Heart right ventricle (tissue), 16 donors: ENCODE data around the gene EIF4ENIF1. TPM values are rescaled to one million over a fixed set of nuclear protein-coding genes. Genes with fewer than 3 reads are reported as not detected.
A peak's percentile ranks its signal among the peaks of the same experiment; 100 is the strongest.

Experiments
- ATAC-seq, 8 donors: fragments of 200-7000 bp; cut with Tn5 transposase; one replicate each; pipeline ENCODE4 v1.9.1; 2020; ENCODE audit warnings: mild to moderate bottlenecking in 8 of 8, moderate library complexity in 8 of 8, moderate number of reproducible peaks in 1 of 8
- DNase-seq, 2 donors: peaks; one replicate each; pipeline ENCODE4 v3.0.0-alpha.2; 2020
- H3K27ac ChIP-seq, 10 donors: fragments of 200-600 bp; sonication (generic) in 2 of 10; one replicate each; pipeline versions ENCODE4 v1.5.0 to v1.8.0; 2020 to 2022; ENCODE audit warnings: mild to moderate bottlenecking in 3 of 10
- H3K27me3 ChIP-seq, 7 donors: fragments of 200-600 bp; one replicate each; pipeline ENCODE4 v1.8.0; 2021 to 2022; ENCODE audit warnings: mild to moderate bottlenecking in 2 of 7
- H3K36me3 ChIP-seq, 9 donors: fragments of 200-600 bp; sonication (generic) in 1 of 9; one replicate each; pipeline versions ENCODE4 v1.5.0 to v1.8.0; 2020 to 2022; ENCODE audit warnings: mild to moderate bottlenecking in 2 of 9
- H3K4me1 ChIP-seq, 9 donors: fragments of 200-600 bp; sonication (generic) in 1 of 9; one replicate each; pipeline versions ENCODE4 v1.5.0 to v1.8.0; 2020 to 2022; ENCODE audit warnings: mild to moderate bottlenecking in 4 of 9
- H3K4me3 ChIP-seq, 10 donors: fragments of 200-600 bp; sonication (generic) in 2 of 10; one replicate each; pipeline versions ENCODE4 v1.5.0 to v1.8.0; 2020 to 2022; ENCODE audit warnings: mild to moderate bottlenecking in 7 of 10, moderate library complexity in 2 of 10
- H3K9me3 ChIP-seq, 11 donors: fragments of 200-600 bp in 10 of 11; sonication (generic) in 2 of 11; one replicate each; pipeline versions ENCODE4 v1.5.0 to v1.8.0; 2013 to 2022; ENCODE audit warnings: mild to moderate bottlenecking in 2 of 11, control low read depth in 1 of 11, moderate library complexity in 1 of 11
- WGBS, 2 donors: extraction: QIAGEN DNeasy Blood & Tissue Kit; methylation state at CpG; one replicate each; pipeline ENCODE4 v1.1.7; 2013; ENCODE audit warnings: inconsistent platforms in 1 of 2; 5-methylcytosine and 5-hydroxymethylcytosine counted together
- intact Hi-C, 10 donors: fragments of 100-400 bp; cut with DNase I; formaldehyde crosslinking; loops; one replicate each; pipeline versions ENCODE4 v1.11.1 to v1.14.2; 2022
- polyA plus RNA-seq, 2 donors: library from polyadenylated mRNA; stranded (reverse); fragments of 200-250 nt; gene quantifications; one replicate each; pipeline ENCODE4 v1.2.3, GENCODE V29; 2013
- total RNA-seq, 10 donors: library from RNA; stranded (reverse); fragmentation: NEBNext Ultra II Directional in 3 of 10; extraction: Animal tissue kit (Norgen Biotek cat#: 25700) in 3 of 10; gene quantifications; one replicate each; pipeline versions ENCODE4 v1.2.1 to v1.2.4, GENCODE V29; 2021 to 2023
- TF ChIP-seq, protein P1 (sequence below), 9 donors: fragments of 200-600 bp; sonication (generic) in 2 of 9; IDR thresholded peaks; one replicate each; pipeline versions ENCODE4 v1.5.0 to v1.8.0; 2021 to 2022; ENCODE audit warnings: antibody characterized with exemption in 9 of 9, mild to moderate bottlenecking in 5 of 9, moderate library complexity in 1 of 9
- donor health status: Arrhythmogenic right ventricular cardiomyopathy.
- donor health status: ischemic (EF 13 %, LVEDD 7.1; RV severe dilation, severe dysfunction).
- donor health status: healthy with polysubstance abuse.
- donor health status: DM: no; HTN: yes; CAD: no.
- donor health status: DM: no; HTN: no; CAD: no.
- donor health status: ischemic (EF 25% LVEDD 6.9; RV normal size, moderate dysfunction).
- donor health status: ischemic (EF 25% LVEDD 5.7; RV mildly dilated, moderate dysfunction).
- donor health status: healthy.
- donor health status: DM: yes; HTN: yes; CAD: no.
- donor health status: Ischemic cardiomyopathy.
- donor health status: ischemic (EF 35%, LVEDD 5.7; RV mildly dilated, moderate dysfunction).
- donor health status: nonischemic (EF 11% LVEDD 7.7; RV severe dilation, severe dysfunction).
- donor health status: DM: yes; HTN: yes; CAD: no.
- donor health status: PGD.
- donor health status: ischemic (EF 29% LVEDD 5.4; RV normal size, mild dysfunction).
- donor health status: nonischemic (EF 23%, LVEDD 6.1; RV moderate dilation, normal function).

EIF4ENIF1 gene
- total and polyA plus RNA-seq, 12 donors: 9.0 to 31.9 (median 22.5) TPM

DNA sequence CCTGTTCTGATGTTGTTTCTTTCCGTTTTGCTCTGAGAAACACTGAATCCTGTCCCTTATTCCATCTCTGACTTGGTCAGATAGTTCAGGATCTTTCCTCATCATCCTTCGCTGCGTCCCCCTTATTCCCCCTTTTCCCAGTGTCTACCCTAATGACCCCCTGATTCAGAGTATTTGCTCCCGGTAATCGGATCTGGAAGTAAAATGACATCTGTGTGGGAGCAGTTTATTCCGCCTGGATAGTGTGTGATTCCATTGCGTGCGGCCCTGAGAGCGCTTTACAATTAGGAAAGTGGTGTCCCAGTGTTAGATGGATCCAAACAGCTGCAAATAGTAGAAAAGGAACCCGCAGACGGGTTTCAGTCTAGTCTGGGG is 89.6 kb downstream of the EIF4ENIF1 start:
- Histone ChIP-seq H3K4me3 (peak overlapping the region; percentile 70 to 100 (median 84)), H3K36me3 (peaks cover 0 to 45% (median 29%) of the 10 kb centered on the region in 9 donors), H3K4me1 (peaks cover 0 to 26% (median 18%) of the 10 kb centered on the region in 9 donors), H3K9me3 (no peaks in the 10 kb centered on the region), H3K27ac (peak overlapping the region; percentile 71 to 94 (median 88)), H3K27me3 (no peaks in the 10 kb centered on the region)
- intact Hi-C loops: loop anchor here in 1 of 10 donors (10.0 kb wide), 1 partner anchor 65 kb away; no protein-coding TSS in a partner anchor
- 2 to 3% methylated on average over 11 of the region's 11 CpGs for WGBS, 2 donors
- TF ChIP-seq, protein P1, sequence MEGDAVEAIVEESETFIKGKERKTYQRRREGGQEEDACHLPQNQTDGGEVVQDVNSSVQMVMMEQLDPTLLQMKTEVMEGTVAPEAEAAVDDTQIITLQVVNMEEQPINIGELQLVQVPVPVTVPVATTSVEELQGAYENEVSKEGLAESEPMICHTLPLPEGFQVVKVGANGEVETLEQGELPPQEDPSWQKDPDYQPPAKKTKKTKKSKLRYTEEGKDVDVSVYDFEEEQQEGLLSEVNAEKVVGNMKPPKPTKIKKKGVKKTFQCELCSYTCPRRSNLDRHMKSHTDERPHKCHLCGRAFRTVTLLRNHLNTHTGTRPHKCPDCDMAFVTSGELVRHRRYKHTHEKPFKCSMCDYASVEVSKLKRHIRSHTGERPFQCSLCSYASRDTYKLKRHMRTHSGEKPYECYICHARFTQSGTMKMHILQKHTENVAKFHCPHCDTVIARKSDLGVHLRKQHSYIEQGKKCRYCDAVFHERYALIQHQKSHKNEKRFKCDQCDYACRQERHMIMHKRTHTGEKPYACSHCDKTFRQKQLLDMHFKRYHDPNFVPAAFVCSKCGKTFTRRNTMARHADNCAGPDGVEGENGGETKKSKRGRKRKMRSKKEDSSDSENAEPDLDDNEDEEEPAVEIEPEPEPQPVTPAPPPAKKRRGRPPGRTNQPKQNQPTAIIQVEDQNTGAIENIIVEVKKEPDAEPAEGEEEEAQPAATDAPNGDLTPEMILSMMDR (IDR thresholded peaks at IDR 0.05): no peak
- peak in 4 of 8 donors; percentile 5 to 19 (median 16) for ATAC-seq
- no peak for DNase-seq

DNA sequence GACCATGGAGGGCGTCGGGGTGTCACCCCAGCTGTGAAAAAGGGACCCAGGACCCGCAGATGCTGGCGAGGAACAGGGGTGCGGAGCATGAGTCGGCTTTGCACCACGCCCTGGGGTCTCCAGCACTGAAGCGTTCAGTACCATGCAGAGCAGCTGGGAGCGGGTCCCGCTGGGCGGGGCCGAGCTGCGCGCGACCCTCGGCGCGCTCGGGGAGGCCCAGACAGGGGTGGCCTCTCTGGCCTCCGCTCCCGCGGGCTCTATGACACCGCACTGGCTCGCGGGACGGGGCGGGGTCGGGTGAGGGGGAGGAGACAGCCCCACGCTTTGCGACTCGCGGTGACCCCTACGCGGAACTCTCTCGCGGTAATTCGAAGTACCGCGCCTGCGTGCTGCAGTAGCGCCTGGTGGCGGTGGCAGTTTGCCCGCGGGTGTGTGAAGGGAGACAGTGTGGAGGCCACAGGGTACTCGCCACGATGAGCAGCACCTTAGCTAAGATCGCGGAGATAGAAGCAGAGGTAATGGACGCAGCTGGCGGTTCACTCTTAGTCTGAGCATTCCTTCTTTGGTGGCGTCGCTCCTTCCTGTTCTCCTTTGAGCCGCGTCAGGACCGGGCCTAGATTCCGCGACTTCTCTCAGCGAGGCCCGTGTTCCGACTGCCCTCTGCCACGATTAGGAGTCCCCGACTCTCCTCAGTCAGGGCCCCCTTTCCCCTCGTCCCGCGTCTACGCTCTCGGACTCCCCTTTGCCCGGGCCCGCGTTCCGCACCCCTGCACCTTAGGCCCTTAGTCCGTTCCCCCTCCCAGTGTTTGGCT is 90.2 kb downstream of the EIF4ENIF1 start, which contains the start of gene DRG1:
DRG1 (plus strand) TSS at position 394 of the 812 bp plus-strand sequence; CDS start at position 474, 80 bp downstream.
- WGBS, 2 donors: 0% methylated on average over 72 of the region's 72 CpGs
- DNase-seq: peak; percentile 98 to 99
- Histone ChIP-seq H3K4me1 (peaks cover 0 to 26% (median 18%) of the 10 kb centered on the region in 9 donors), H3K27me3 (no peaks in the 10 kb centered on the region), H3K27ac (peak within 1 kb of the TSS; percentile 71 to 94 (median 88)), H3K36me3 (peaks cover 0 to 39% (median 26%) of the 10 kb centered on the region in 9 donors), H3K4me3 (peak within 1 kb of the TSS; percentile 70 to 100 (median 84)), H3K9me3 (no peaks in the 10 kb centered on the region)
- peak; percentile 99 to 100 (median 100) for ATAC-seq
- intact Hi-C loops: loop anchor here in 8 of 10 donors (1.0 to 10.0 kb wide), 5 partner anchors 52 to 65 kb away; partner anchors contain the start of gene PATZ1 (in 7 of the 8)
- TF ChIP-seq, protein P1 (IDR thresholded peaks at IDR 0.05): peak in 2 of 9 donors; percentile 12 to 15

DNA sequence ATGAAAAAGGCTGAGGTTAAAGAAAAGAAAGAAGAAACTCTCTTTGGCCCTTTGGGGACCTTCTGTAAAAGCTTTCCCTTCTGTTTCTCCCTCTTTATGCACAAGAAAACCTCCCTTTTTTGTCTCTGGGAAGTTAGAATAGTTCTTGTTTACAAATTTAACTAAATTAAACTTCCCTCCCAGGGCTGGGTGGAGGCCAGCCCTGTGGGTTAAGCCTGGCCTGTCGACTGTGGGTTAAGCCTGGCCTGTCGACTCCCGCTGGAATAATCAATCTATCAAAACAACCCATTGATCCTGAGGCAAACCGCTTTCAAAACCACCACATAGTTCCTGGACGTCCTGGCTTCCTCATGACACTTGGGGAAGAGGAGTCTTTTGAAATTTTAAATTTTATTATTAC is 91.4 kb downstream of the EIF4ENIF1 start:
- H3K4me3 ChIP-seq: no peak overlapping the region
- DNase-seq (no peak), ATAC-seq (no peak)
- no peaks in the 10 kb centered on the region for H3K9me3 ChIP-seq
- peak overlapping the region in 2 of 10 donors; percentile 88 to 94 for H3K27ac ChIP-seq
- 76 to 83% methylated on average over 5 of the region's 5 CpGs for WGBS, 2 donors
- H3K27me3 ChIP-seq: no peaks in the 10 kb centered on the region
- peaks cover 0 to 26% (median 18%) of the 10 kb centered on the region in 9 donors for H3K4me1 ChIP-seq
- TF ChIP-seq, protein P1 (IDR thresholded peaks at IDR 0.05): no peak
- H3K36me3 ChIP-seq: peaks cover 0 to 27% (median 16%) of the 10 kb centered on the region in 9 donors
- intact Hi-C loops: loop anchor here in 6 of 10 donors (2.0 to 5.0 kb wide), 2 partner anchors 51 kb away; partner anchors contain the start of gene PATZ1 (in 6 of the 6)

DNA sequence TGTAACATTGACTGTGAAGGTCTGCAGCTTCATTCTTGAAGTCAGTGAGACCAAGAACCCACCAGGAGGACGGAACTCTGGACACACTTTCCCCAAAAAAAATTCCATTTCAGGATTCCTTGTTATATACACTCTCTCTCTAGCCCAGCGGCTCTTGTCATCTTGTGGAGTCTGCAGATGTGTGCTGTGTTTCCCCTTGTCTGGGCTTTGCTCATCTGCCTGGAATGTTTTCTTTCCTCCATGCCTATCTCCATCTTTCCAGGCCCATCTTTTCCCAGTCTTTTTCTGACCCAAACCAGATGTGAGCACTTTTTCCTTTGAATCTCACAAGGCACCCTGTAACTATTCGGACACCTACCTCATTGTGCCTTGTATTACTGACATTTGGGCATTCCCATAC is 95.3 kb downstream of the EIF4ENIF1 start:
- intact Hi-C loops: no loop called here
- TF ChIP-seq, protein P1 (IDR thresholded peaks at IDR 0.05): no peak
- 67 to 71% methylated on average over 3 of the region's 3 CpGs for WGBS, 2 donors
- Histone ChIP-seq H3K4me1 (peaks cover 0 to 8% (median 5%) of the 10 kb centered on the region in 9 donors), H3K27ac (no peak overlapping the region), H3K4me3 (no peak overlapping the region), H3K9me3 (no peaks in the 10 kb centered on the region), H3K27me3 (no peaks in the 10 kb centered on the region), H3K36me3 (no peaks in the 10 kb centered on the region)
- DNase-seq (no peak), ATAC-seq (no peak)
